Gastroesophageal sphincter (tissue), 4 donors: ENCODE measurements around the gene NLRP1. TPM values are rescaled to one million over a fixed set of nuclear protein-coding genes. Genes with fewer than 3 reads are reported as not detected.

ENCODE experiments used
- ATAC-seq: fragments of 150-250 bp; one replicate; pipeline ENCODE4 v1.9.1; 2016; ENCODE audit warnings: mild to moderate bottlenecking, moderate library complexity
- H3K27ac ChIP-seq, 4 donors: fragments of 200-600 bp; sonication (generic) in 3 of 4; 1 replicate in 3 of 4; 2 replicates in 1 of 4; pipeline ENCODE4 v1.5.1; 2016 to 2019
- H3K27me3 ChIP-seq: fragments of 200-600 bp; sonication (generic); one replicate; pipeline ENCODE4 v1.5.1; 2019
- H3K36me3 ChIP-seq, 2 donors: fragments of 200-600 bp; sonication (generic); one replicate each; pipeline ENCODE4 v1.5.1; 2019; ENCODE audit warnings: control low read depth in 1 of 2
- H3K4me1 ChIP-seq, 3 donors: fragments of 200-600 bp; sonication (generic); 1 replicate in 2 of 3; 2 replicates in 1 of 3; pipeline ENCODE4 v1.5.1; 2016 to 2019; ENCODE audit warnings: control low read depth in 2 of 3
- H3K4me3 ChIP-seq, 2 donors: fragments of 200-600 bp; sonication (generic); one replicate each; pipeline ENCODE4 v1.5.1; 2019; ENCODE audit warnings: mild to moderate bottlenecking in 1 of 2, moderate library complexity in 1 of 2
- H3K9me3 ChIP-seq, 3 donors: fragments of 200-600 bp; sonication (generic); one replicate each; pipeline ENCODE4 v1.5.1; 2017 to 2019; ENCODE audit warnings: control low read depth in 2 of 3
- CTCF ChIP-seq, 4 experiments: fragments of 200-600 bp in 2 of 4; fragments of 450-650 bp in 2 of 4; sonication (generic) in 1 of 4; IDR thresholded peaks; one replicate each; pipeline ENCODE4 v1.5.1; 2017 to 2019; ENCODE audit warnings: antibody characterized with exemption in 4 of 4, mild to moderate bottlenecking in 2 of 4, moderate library complexity in 2 of 4
- EP300 ChIP-seq: sonication (generic); formaldehyde crosslinking; IDR thresholded peaks from one replicate; pipeline ENCODE4 v1.6.1; 2017; ENCODE audit warnings: antibody characterized with exemption, mild to moderate bottlenecking
- POLR2A ChIP-seq, 2 donors: fragments of 450-650 bp; IDR thresholded peaks; one replicate each; pipeline ENCODE4 v1.6.1; 2017; ENCODE audit warnings: antibody characterized with exemption in 2 of 2, mild to moderate bottlenecking in 2 of 2, moderate library complexity in 1 of 2
- POLR2AphosphoS5 ChIP-seq: sonication (generic); formaldehyde crosslinking; IDR thresholded peaks from one replicate; pipeline ENCODE4 v1.6.1; 2017; ENCODE audit warnings: antibody characterized with exemption
- WGBS, 2 donors: methylation state at CpG; one replicate each; pipeline ENCODE4 v1.1.5; 2018; ENCODE audit warnings: low coverage in 1 of 2; 5-methylcytosine and 5-hydroxymethylcytosine counted together
- total RNA-seq, 4 donors: library from RNA; depleted of rRNA; stranded (reverse); fragments of >200 nt; gene quantifications; one replicate each; pipeline ENCODE4 v1.1.0, GENCODE V29; 2016

The NLRP1 gene
- total RNA-seq = 10 to 100 TPM in 3 of 4 donors, 1 to 10 TPM in 1; 8.2 to 26.0 (median 19.6) TPM

GRCh38 chr17:5584383-5585286 is at the start of gene NLRP1:
TSS of gene NLRP1 (minus strand) at chr17:5584509. CDS start at chr17:5583957, 552 bp downstream.
- Histone ChIP-seq H3K36me3 (peaks cover 0 to 11% of the 10 kb centered on the region in 2 donors), H3K27me3 (no peaks in the 10 kb centered on the region), H3K9me3 (no peaks in the 10 kb centered on the region), H3K27ac (peak within 1 kb of the TSS in 3 of 4 donors; percentile 70 to 81 (median 80)), H3K4me3 (peak within 1 kb of the TSS; percentile 24 to 48), H3K4me1 (peaks cover 0 to 35% (median 23%) of the 10 kb centered on the region in 3 donors)
- TF ChIP-seq POLR2AphosphoS5 (peak; percentile 62), EP300 (no peak), POLR2A (IDR thresholded peaks at IDR 0.05) (peak; percentile 32 to 65), CTCF (IDR thresholded peaks at IDR 0.05) (no peak)
- ATAC-seq = peak; percentile 93
- 33 to 50% methylated on average over 2 to 3 of the region's 14 CpGs for WGBS, 2 donors

- Histone ChIP-seq H3K4me1 (no peaks in the 10 kb centered on the region), H3K36me3 (no peaks in the 10 kb centered on the region), H3K4me3 (no peak overlapping the region), H3K9me3 (no peaks in the 10 kb centered on the region), H3K27ac (no peak overlapping the region), H3K27me3 (peaks cover 61% of the 10 kb centered on the region)
- 0% methylated on average over 1 of the region's 3 CpGs; no CpG with 5 or more reads in 1 of the 2 donors for WGBS, 2 donors
- TF ChIP-seq POLR2AphosphoS5 = no peak
- no peak for TF ChIP-seq CTCF (IDR thresholded peaks at IDR 0.05)
- no peak for TF ChIP-seq EP300
- no peak for TF ChIP-seq POLR2A (IDR thresholded peaks at IDR 0.05)
- ATAC-seq = no peak
Measured at GRCh38 chr17:5631958-5632590, 47.8 kb upstream of the NLRP1 start.

- ATAC-seq = no peak
- no peaks in the 10 kb centered on the region for H3K9me3 ChIP-seq
- H3K27me3 ChIP-seq = peaks cover 59% of the 10 kb centered on the region
- H3K4me1 ChIP-seq = no peaks in the 10 kb centered on the region
- no peak overlapping the region for H3K27ac ChIP-seq
- 54% methylated on average over 2 of the region's 2 CpGs; no CpG with 5 or more reads in 1 of the 2 donors for WGBS, 2 donors
- H3K36me3 ChIP-seq = no peaks in the 10 kb centered on the region
- TF ChIP-seq POLR2AphosphoS5 (no peak), POLR2A (IDR thresholded peaks at IDR 0.05) (no peak), EP300 (no peak), CTCF (IDR thresholded peaks at IDR 0.05) (no peak)
- H3K4me3 ChIP-seq = no peak overlapping the region
Measured at GRCh38 chr17:5630434-5630833, 46.1 kb upstream of the NLRP1 start.

- WGBS, 2 donors = 63 to 93% methylated on average over 5 to 7 of the region's 7 CpGs
- Histone ChIP-seq H3K4me3 (no peak overlapping the region), H3K27me3 (peaks cover 56% of the 10 kb centered on the region), H3K9me3 (no peaks in the 10 kb centered on the region), H3K27ac (no peak overlapping the region), H3K36me3 (no peaks in the 10 kb centered on the region), H3K4me1 (no peaks in the 10 kb centered on the region)
- no peak for ATAC-seq
- TF ChIP-seq POLR2A (IDR thresholded peaks at IDR 0.05) (no peak), EP300 (no peak), POLR2AphosphoS5 (no peak), CTCF (IDR thresholded peaks at IDR 0.05) (no peak)
Measured at GRCh38 chr17:5629128-5629527, 44.8 kb upstream of the NLRP1 start.
